ENCODE results near the gene HIVEP3.

Gene HIVEP3

GRCh38 chr1:41726292-41726691 lies 192.4 kb downstream of the HIVEP3 start:
- DNase-seq: no peak

GRCh38 chr1:41724926-41725325 lies 193.8 kb downstream of the HIVEP3 start:
- DNase-seq: no peak

GRCh38 chr1:41724248-41724647 lies 194.5 kb downstream of the HIVEP3 start:
- no peak for DNase-seq

GRCh38 chr1:41723786-41724185 lies 194.9 kb downstream of the HIVEP3 start:
- no peak for DNase-seq

GRCh38 chr1:41722184-41722583 lies 196.5 kb downstream of the HIVEP3 start:
- DNase-seq: no peak

- no peak for DNase-seq
Observed at GRCh38 chr1:41720861-41721410, 197.8 kb downstream of the HIVEP3 start.

GRCh38 chr1:41719590-41719989 lies 199.1 kb downstream of the HIVEP3 start:
- DNase-seq: no peak

- no peak for DNase-seq
Observed at GRCh38 chr1:41719128-41719527, 199.6 kb downstream of the HIVEP3 start.

- DNase-seq: no peak
Observed at GRCh38 chr1:41718497-41718896, 200.2 kb downstream of the HIVEP3 start.

GRCh38 chr1:41716188-41717130 lies 202.3 kb downstream of the HIVEP3 start:
- DNase-seq: no peak

GRCh38 chr1:41715441-41716095 lies 203.2 kb downstream of the HIVEP3 start:
- no peak for DNase-seq

- DNase-seq: no peak
Observed at GRCh38 chr1:41714638-41715389, 203.9 kb downstream of the HIVEP3 start.

GRCh38 chr1:41713557-41714327 lies 205.0 kb downstream of the HIVEP3 start:
- DNase-seq: no peak

GRCh38 chr1:41713141-41713540 lies 205.6 kb downstream of the HIVEP3 start:
- DNase-seq: no peak

GRCh38 chr1:41712695-41713094 lies 206.0 kb downstream of the HIVEP3 start:
- DNase-seq: no peak

GRCh38 chr1:41712081-41712480 lies 206.6 kb downstream of the HIVEP3 start:
- DNase-seq: no peak

GRCh38 chr1:41711581-41711980 lies 207.1 kb downstream of the HIVEP3 start:
- DNase-seq: no peak

- no peak for DNase-seq
Observed at GRCh38 chr1:41710980-41711379, 207.7 kb downstream of the HIVEP3 start.

- no peak for DNase-seq
Observed at GRCh38 chr1:41709873-41710272, 208.8 kb downstream of the HIVEP3 start.

GRCh38 chr1:41709331-41709730 lies 209.4 kb downstream of the HIVEP3 start:
- DNase-seq: no peak

- DNase-seq: no peak
Observed at GRCh38 chr1:41708332-41708731, 210.4 kb downstream of the HIVEP3 start.

- DNase-seq: no peak
Observed at GRCh38 chr1:41707793-41708192, 210.9 kb downstream of the HIVEP3 start.

All from CD4-positive, alpha-beta T cell treated with Interferon gamma for 1 hour (primary cell).